Measurements from ENCODE around the gene MAG. TPM values are rescaled to one million over a fixed set of nuclear protein-coding genes. Genes with fewer than 3 reads are reported as not detected.
A peak's percentile ranks its signal among the peaks of the same experiment; 100 is the strongest.

Gene MAG
- total and polyA plus RNA-seq, 10 of the 15 experiments (the other 5 are each of a cell fraction or from before 2014, with no cell fraction given), result 0.03 to 0.82 (median 0.17) TPM; not detected in 2

DNA sequence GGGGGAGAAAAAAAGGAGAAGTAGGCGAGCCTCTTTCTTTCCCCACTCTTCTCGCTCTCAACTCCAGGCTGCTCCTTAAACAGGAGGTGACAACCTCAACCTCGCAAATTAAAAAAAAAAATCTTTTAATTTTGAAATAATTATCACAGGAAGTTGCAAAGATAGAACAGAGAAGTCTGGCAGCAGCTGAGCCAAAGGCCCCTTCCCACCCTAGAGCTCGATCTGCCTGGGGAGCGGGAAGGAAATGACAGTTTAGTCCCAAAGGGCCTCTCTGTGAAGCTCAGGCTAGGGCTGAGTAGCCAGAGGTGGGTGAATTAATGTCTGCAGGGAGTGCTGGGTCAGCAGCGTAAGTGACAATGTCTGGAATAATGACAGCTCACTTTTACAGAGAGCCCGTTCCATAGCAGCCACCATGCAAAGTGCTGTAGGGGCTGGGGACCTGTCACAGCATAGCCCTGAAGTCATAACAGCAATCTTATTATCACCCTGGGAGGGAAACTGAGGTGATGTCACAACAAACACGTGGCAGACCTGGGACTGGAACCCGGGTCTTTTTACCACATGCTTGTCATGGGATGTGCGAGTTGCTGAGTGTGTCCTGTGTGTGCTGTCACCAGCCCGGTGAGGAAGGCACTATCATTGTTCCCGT is 28.2 kb downstream of the MAG start (continued):
- TF ChIP-seq PML (IDR thresholded peaks at IDR 0.05; ENCODE audit: low read length) (no peak), RUNX3 (IDR thresholded peaks at IDR 0.05; ENCODE audit: low read length) (0 out of 2 replicates have a peak, but pooled peaks have one; percentile 19), TAF1 (IDR thresholded peaks at IDR 0.05; ENCODE audit: borderline replicate concordance, low read depth, low read length) (no peak), TBL1XR1 (IDR thresholded peaks at IDR 0.05; ENCODE audit: low read depth, low read length) (no peak), CREM (IDR thresholded peaks at IDR 0.05; ENCODE audit: low read depth) (0 out of 2 replicates have a peak, but pooled peaks have one; percentile 31), SRF (IDR thresholded peaks at IDR 0.05; ENCODE audit: low read depth in 2 of 2, low read length in 2 of 2) (no peak), NFYA (IDR thresholded peaks at IDR 0.05; ENCODE audit: borderline replicate concordance, low read depth, low read length) (no peak), IKZF1 (conservative IDR thresholded peaks at IDR 0.05) (peak; percentile 62), NFIC (IDR thresholded peaks at IDR 0.05; ENCODE audit: low read depth, low read length) (0 out of 2 replicates have a peak, but pooled peaks have one; percentile 19), MEF2B (IDR thresholded peaks at IDR 0.05; ENCODE audit: partially characterized antibody, poor library complexity, severe bottlenecking) (peak; percentile 85), IKZF2 (IDR thresholded peaks at IDR 0.05) (peak; percentile 73 to 74; a peak in 3 of 4 replicates), SPI1 (IDR thresholded peaks at IDR 0.05; ENCODE audit: borderline replicate concordance, insufficient read depth, low read depth, low read length) (0 out of 2 replicates have a peak, but pooled peaks have one; percentile 5), JUNB (IDR thresholded peaks at IDR 0.05) (no peak)
- TF ChIP-seq, protein P1, sequence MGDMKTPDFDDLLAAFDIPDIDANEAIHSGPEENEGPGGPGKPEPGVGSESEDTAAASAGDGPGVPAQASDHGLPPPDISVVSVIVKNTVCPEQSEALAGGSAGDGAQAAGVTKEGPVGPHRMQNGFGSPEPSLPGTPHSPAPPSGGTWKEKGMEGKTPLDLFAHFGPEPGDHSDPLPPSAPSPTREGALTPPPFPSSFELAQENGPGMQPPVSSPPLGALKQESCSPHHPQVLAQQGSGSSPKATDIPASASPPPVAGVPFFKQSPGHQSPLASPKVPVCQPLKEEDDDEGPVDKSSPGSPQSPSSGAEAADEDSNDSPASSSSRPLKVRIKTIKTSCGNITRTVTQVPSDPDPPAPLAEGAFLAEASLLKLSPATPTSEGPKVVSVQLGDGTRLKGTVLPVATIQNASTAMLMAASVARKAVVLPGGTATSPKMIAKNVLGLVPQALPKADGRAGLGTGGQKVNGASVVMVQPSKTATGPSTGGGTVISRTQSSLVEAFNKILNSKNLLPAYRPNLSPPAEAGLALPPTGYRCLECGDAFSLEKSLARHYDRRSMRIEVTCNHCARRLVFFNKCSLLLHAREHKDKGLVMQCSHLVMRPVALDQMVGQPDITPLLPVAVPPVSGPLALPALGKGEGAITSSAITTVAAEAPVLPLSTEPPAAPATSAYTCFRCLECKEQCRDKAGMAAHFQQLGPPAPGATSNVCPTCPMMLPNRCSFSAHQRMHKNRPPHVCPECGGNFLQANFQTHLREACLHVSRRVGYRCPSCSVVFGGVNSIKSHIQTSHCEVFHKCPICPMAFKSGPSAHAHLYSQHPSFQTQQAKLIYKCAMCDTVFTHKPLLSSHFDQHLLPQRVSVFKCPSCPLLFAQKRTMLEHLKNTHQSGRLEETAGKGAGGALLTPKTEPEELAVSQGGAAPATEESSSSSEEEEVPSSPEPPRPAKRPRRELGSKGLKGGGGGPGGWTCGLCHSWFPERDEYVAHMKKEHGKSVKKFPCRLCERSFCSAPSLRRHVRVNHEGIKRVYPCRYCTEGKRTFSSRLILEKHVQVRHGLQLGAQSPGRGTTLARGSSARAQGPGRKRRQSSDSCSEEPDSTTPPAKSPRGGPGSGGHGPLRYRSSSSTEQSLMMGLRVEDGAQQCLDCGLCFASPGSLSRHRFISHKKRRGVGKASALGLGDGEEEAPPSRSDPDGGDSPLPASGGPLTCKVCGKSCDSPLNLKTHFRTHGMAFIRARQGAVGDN (IDR thresholded peaks at IDR 0.05), result peak; percentile 47; the same call in 1 of the 2 replicates
- TF ChIP-seq, protein P2, sequence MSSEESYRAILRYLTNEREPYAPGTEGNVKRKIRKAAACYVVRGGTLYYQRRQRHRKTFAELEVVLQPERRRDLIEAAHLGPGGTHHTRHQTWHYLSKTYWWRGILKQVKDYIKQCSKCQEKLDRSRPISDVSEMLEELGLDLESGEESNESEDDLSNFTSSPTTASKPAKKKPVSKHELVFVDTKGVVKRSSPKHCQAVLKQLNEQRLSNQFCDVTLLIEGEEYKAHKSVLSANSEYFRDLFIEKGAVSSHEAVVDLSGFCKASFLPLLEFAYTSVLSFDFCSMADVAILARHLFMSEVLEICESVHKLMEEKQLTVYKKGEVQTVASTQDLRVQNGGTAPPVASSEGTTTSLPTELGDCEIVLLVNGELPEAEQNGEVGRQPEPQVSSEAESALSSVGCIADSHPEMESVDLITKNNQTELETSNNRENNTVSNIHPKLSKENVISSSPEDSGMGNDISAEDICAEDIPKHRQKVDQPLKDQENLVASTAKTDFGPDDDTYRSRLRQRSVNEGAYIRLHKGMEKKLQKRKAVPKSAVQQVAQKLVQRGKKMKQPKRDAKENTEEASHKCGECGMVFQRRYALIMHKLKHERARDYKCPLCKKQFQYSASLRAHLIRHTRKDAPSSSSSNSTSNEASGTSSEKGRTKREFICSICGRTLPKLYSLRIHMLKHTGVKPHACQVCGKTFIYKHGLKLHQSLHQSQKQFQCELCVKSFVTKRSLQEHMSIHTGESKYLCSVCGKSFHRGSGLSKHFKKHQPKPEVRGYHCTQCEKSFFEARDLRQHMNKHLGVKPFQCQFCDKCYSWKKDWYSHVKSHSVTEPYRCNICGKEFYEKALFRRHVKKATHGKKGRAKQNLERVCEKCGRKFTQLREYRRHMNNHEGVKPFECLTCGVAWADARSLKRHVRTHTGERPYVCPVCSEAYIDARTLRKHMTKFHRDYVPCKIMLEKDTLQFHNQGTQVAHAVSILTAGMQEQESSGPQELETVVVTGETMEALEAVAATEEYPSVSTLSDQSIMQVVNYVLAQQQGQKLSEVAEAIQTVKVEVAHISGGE (CRISPR knock-in tag; IDR thresholded peaks at IDR 0.05), result no peak
- TF ChIP-seq, protein P3, sequence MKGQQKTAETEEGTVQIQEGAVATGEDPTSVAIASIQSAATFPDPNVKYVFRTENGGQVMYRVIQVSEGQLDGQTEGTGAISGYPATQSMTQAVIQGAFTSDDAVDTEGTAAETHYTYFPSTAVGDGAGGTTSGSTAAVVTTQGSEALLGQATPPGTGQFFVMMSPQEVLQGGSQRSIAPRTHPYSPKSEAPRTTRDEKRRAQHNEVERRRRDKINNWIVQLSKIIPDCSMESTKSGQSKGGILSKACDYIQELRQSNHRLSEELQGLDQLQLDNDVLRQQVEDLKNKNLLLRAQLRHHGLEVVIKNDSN (IDR thresholded peaks at IDR 0.05; ENCODE audit: borderline replicate concordance, extremely low read length, insufficient read depth, low read depth, low read length), result no peak
- TF ChIP-seq, protein P4, sequence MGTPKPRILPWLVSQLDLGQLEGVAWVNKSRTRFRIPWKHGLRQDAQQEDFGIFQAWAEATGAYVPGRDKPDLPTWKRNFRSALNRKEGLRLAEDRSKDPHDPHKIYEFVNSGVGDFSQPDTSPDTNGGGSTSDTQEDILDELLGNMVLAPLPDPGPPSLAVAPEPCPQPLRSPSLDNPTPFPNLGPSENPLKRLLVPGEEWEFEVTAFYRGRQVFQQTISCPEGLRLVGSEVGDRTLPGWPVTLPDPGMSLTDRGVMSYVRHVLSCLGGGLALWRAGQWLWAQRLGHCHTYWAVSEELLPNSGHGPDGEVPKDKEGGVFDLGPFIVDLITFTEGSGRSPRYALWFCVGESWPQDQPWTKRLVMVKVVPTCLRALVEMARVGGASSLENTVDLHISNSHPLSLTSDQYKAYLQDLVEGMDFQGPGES (IDR thresholded peaks at IDR 0.05), result no peak
- TF ChIP-seq, protein P5, sequence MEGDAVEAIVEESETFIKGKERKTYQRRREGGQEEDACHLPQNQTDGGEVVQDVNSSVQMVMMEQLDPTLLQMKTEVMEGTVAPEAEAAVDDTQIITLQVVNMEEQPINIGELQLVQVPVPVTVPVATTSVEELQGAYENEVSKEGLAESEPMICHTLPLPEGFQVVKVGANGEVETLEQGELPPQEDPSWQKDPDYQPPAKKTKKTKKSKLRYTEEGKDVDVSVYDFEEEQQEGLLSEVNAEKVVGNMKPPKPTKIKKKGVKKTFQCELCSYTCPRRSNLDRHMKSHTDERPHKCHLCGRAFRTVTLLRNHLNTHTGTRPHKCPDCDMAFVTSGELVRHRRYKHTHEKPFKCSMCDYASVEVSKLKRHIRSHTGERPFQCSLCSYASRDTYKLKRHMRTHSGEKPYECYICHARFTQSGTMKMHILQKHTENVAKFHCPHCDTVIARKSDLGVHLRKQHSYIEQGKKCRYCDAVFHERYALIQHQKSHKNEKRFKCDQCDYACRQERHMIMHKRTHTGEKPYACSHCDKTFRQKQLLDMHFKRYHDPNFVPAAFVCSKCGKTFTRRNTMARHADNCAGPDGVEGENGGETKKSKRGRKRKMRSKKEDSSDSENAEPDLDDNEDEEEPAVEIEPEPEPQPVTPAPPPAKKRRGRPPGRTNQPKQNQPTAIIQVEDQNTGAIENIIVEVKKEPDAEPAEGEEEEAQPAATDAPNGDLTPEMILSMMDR (IDR thresholded peaks at IDR 0.05 in 2 of 3, conservative IDR thresholded peaks at IDR 0.05 in 1 of 3; ENCODE audit: control insufficient read depth in 2 of 3, extremely low read depth in 1 of 3, insufficient read depth in 1 of 3, low read depth in 3 of 3, low read length in 3 of 3), result no peak

Measured in GM12878 (cell line).